ENCODE measurements around the gene SOAT2.

GRCh38 chr12:53090554-53090953, 12.7 kb upstream of the SOAT2 start:
- TF ChIP-seq TAF1 (IDR thresholded peaks at IDR 0.05; ENCODE audit: low read depth) (no peak), YY1 (IDR thresholded peaks at IDR 0.05; ENCODE audit: low read depth) (no peak)
